Mesothelial cell of epicardium (in vitro differentiated cells): ENCODE measurements around the gene CNIH2. TPM values are rescaled to one million over a fixed set of nuclear protein-coding genes. Genes with fewer than 3 reads are reported as not detected.

Experiments used
- DNase-seq, 2 experiments: peaks; one replicate each; pipeline ENCODE4 v3.0.0; 2021; ENCODE audit warnings: low spot score in 2 of 2; ENCODE audit not compliant: unreplicated experiment in 2 of 2
- H3K27ac Mint-ChIP-seq: 2 replicates; pipeline ENCODE4 v1.8.0; 2021; ENCODE audit warnings: mixed read lengths
- H3K27me3 Mint-ChIP-seq: 2 replicates; pipeline ENCODE4 v1.8.0; 2021; ENCODE audit warnings: low read depth, mixed read lengths
- H3K36me3 Mint-ChIP-seq: 2 replicates; pipeline ENCODE4 v1.8.0; 2021; ENCODE audit warnings: mixed read lengths
- H3K4me1 Mint-ChIP-seq: 2 replicates; pipeline ENCODE4 v1.8.0; 2021; ENCODE audit warnings: mixed read lengths
- H3K4me3 Mint-ChIP-seq: 2 replicates; pipeline ENCODE4 v1.8.0; 2021; ENCODE audit warnings: mild to moderate bottlenecking, moderate library complexity, mixed read lengths
- H3K9me3 Mint-ChIP-seq: 2 replicates; pipeline ENCODE4 v1.8.0; 2021; ENCODE audit warnings: mixed read lengths
- CTCF ChIP-seq: fragments of 200-600 bp; sonication (generic); IDR thresholded peaks from one replicate; pipeline ENCODE4 v1.5.0; 2021; ENCODE audit warnings: antibody characterized with exemption; ENCODE audit not compliant: unreplicated experiment
- total RNA-seq: library from RNA; stranded (reverse); gene quantifications from 3 replicates; pipeline ENCODE4 v1.2.1, GENCODE V29; 2021

The CNIH2 gene
- total RNA-seq, 1 donor from 2014 or later, result 10.2 TPM

DNA sequence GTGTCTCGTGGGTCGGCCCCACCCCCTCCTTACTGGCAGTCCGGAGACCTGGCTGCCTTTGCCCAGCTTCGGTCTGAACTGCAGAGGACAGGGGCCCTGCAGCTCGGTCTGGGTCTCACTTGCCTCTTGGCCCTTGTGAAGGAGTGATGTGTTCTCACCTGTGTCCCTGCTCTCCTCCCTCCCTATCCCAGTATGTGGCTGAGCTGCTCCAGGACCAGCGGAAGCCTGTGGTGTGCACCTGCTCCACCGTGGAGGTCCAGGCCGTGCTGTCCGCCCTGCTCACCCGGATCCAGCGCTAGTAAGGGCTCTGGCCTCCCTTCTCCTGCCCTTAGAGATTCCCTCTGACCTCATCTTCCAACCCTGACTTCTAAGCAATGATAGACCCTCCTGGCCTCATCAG is 45.2 kb upstream of the CNIH2 start:
- H3K4me3 Mint-ChIP-seq, result no peak overlapping the region
- H3K9me3 Mint-ChIP-seq, result no peaks in the 10 kb centered on the region
- DNase-seq, result no peak
- no peaks in the 10 kb centered on the region for H3K27me3 Mint-ChIP-seq
- H3K36me3 Mint-ChIP-seq, result peaks cover 35% of the 10 kb centered on the region
- no peak for TF ChIP-seq CTCF
- H3K4me1 Mint-ChIP-seq, result peaks cover 8% of the 10 kb centered on the region
- H3K27ac Mint-ChIP-seq, result no peak overlapping the region

- H3K4me1 Mint-ChIP-seq, result peaks cover 5% of the 10 kb centered on the region
These were observed 44.7 kb upstream of the CNIH2 start for GRCh38 chr11:66233301-66233700.

GRCh38 chr11:66235141-66235540 is 42.8 kb upstream of the CNIH2 start:
- Mint-ChIP-seq H3K4me1 (no peaks in the 10 kb centered on the region), H3K9me3 (no peaks in the 10 kb centered on the region), H3K27ac (no peak overlapping the region), H3K27me3 (no peaks in the 10 kb centered on the region), H3K4me3 (no peak overlapping the region), H3K36me3 (peaks cover 33% of the 10 kb centered on the region)
- no peak for DNase-seq
- TF ChIP-seq CTCF, result no peak

More at GRCh38 chr11:66233301-66233700, 44.7 kb upstream of the CNIH2 start:
- no peak for DNase-seq
- H3K27ac Mint-ChIP-seq, result no peak overlapping the region
- H3K9me3 Mint-ChIP-seq, result no peaks in the 10 kb centered on the region
- H3K27me3 Mint-ChIP-seq, result no peaks in the 10 kb centered on the region
- H3K36me3 Mint-ChIP-seq, result peaks cover 35% of the 10 kb centered on the region
- no peak overlapping the region for H3K4me3 Mint-ChIP-seq
- no peak for TF ChIP-seq CTCF

- Mint-ChIP-seq H3K4me3 (no peak overlapping the region), H3K4me1 (no peaks in the 10 kb centered on the region), H3K27ac (no peak overlapping the region), H3K9me3 (no peaks in the 10 kb centered on the region), H3K27me3 (no peaks in the 10 kb centered on the region), H3K36me3 (peaks cover 34% of the 10 kb centered on the region)
- no peak for DNase-seq
- no peak for TF ChIP-seq CTCF
These were observed 40.1 kb upstream of the CNIH2 start for GRCh38 chr11:66237867-66238266.

DNA sequence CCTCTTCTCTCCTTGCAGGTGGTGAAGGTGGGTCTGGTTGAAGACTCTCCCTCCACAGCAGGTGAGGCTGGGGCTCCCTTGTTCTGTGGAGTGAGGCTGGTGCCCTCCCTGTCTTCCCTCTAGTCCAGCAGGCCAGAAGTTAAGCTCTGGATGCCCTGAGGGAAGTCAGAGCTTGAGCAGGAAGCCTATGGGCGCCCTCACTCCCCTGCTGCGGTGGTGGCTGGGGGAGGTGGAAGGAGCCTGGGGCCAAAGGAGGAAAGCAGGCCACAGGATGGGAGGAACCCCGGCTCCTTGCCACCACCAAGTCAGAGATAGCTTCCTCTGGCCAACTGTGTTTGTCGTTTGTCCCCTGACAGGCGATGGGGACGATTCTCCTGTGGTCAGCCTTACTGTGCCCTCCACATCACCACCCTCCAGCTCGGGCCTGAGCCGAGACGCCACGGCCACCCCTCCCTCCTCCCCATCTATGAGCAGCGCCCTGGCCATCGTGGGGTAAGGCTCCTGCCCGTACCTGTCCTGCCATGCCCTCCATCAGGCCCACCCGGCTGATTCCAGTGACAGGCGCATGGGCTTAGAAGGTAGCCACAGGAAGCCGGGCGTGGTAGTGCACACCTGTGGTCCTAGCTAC is 39.1 kb upstream of the CNIH2 start:
- no peak for TF ChIP-seq CTCF
- Mint-ChIP-seq H3K4me1 (no peaks in the 10 kb centered on the region), H3K4me3 (no peak overlapping the region), H3K27me3 (no peaks in the 10 kb centered on the region), H3K9me3 (no peaks in the 10 kb centered on the region), H3K36me3 (peaks cover 28% of the 10 kb centered on the region), H3K27ac (no peak overlapping the region)
- no peak for DNase-seq

DNA sequence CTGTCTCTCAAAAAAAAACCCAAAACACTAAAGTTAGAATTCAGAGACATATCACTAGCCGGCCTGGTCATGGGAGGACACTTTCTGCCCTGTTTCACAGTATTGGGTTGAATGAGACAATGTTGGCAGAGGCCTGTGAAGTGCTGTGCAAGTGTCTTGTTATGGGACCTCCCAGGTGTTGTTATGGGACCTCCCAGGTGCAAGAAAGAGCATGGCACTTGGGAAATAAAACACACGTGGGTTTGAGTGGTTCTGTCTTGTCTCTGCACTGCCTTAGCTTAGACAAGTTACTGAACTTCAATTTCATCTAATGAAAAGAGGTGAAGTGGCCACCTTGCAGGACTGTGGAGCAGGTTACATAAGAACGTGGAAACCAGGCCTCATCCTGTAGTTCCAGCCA is 38.5 kb upstream of the CNIH2 start:
- H3K4me3 Mint-ChIP-seq, result no peak overlapping the region

More for the DNA sequence above, 38.5 kb upstream of the CNIH2 start:
- Mint-ChIP-seq H3K27me3 (no peaks in the 10 kb centered on the region), H3K27ac (no peak overlapping the region), H3K36me3 (peaks cover 23% of the 10 kb centered on the region), H3K4me1 (no peaks in the 10 kb centered on the region), H3K9me3 (no peaks in the 10 kb centered on the region)
- no peak for DNase-seq
- no peak for TF ChIP-seq CTCF
